Measurements from ENCODE around the gene CDC42EP2. TPM values are rescaled to one million over a fixed set of nuclear protein-coding genes. Genes with fewer than 3 reads are reported as not detected.
A peak's percentile ranks its signal among the peaks of the same experiment; 100 is the strongest.

CDC42EP2 gene
- total and polyA plus RNA-seq, 10 of the 15 experiments (the other 5 are each of a cell fraction or from before 2014, with no cell fraction given), result 0.03 to 1.2 (median 0.09) TPM; not detected in 3

DNA sequence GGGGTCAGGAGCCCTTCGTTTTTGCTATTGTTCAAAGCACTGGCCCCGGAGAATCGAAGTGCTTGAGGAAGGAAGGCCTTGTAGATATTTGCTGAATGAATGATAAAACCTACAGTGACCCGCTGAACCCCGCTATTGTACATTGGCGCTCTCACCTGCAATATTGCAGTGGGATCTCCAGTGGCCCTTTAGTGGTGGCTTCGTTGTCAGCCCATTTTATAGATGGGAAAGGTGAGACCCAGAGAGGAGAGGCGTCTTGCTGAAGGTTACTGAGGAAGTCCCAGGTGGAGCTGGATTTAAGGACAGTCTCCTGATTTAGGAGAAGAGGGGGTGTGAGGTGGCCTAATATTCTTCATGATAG lies 1.2 kb downstream of the CDC42EP2 start:
- ATAC-seq (no peak), DNase-seq (ENCODE audit: low read depth, low spot score) (no peak), FAIRE-seq (no peak)
- Histone ChIP-seq H2AFZ (ENCODE audit: control insufficient read depth, low read depth, low read length) (no peak overlapping the region), H3K36me3 (ENCODE audit: control insufficient read depth in 2 of 2, insufficient read depth in 2 of 2, low read length in 1 of 2) (no peaks in the 10 kb centered on the region), H3K4me2 (ENCODE audit: control insufficient read depth, insufficient read depth) (peak overlapping the region; percentile 80; the same call in 1 of the 2 replicates), H3K9me3 (replicated peaks; ENCODE audit: control insufficient read depth, insufficient read depth, low read length) (no peaks in the 10 kb centered on the region), H3K4me1 (ENCODE audit: control insufficient read depth, insufficient read depth, low read length) (no peaks in the 10 kb centered on the region), H3K4me3 (peak overlapping the region; percentile 95; the same call in 1 of the 2 replicates), H3K27me3 (replicated peaks in 1 of 2; ENCODE audit: control insufficient read depth in 2 of 2, insufficient read depth in 2 of 2, low read length in 1 of 2) (peaks cover 0 to 1% of the 10 kb centered on the region in 2 experiments; a peak in 2 of 4 replicates), H3K79me2 (ENCODE audit: control insufficient read depth, insufficient read depth, low read length) (no peaks in the 10 kb centered on the region), H4K20me1 (ENCODE audit: control insufficient read depth, insufficient read depth) (no peaks in the 10 kb centered on the region), H3K27ac (ENCODE audit: control insufficient read depth, insufficient read depth) (no peak overlapping the region), H3K9ac (ENCODE audit: control insufficient read depth, insufficient read depth, low read length) (no peak overlapping the region)
- intact Hi-C loops (cut with micrococcal nuclease; ENCODE audit: unreplicated experiment), result loop anchor here (1.0 to 5.0 kb wide), 4 partner anchors 41 to 196 kb away; no protein-coding TSS in a partner anchor
- POLR2A ChIA-PET, result interaction anchor here (1.1 to 3.1 kb wide), 6 partner anchors 13 to 91 kb away, joined by 3 to 29 read pairs (median 7); no protein-coding TSS in a partner anchor
- in situ Hi-C loops (cut with MboI), result no loop called here
- RAD21 ChIA-PET (ENCODE audit: unreplicated experiment), result interaction anchor here (0.7 to 7.9 kb wide), 23 partner anchors 10 to 468 kb away, joined by 3 to 254 read pairs (median 5); partner anchors contain the start of genes CAPN1, DPF2, POLA2 and TM7SF2
- SMC1A ChIA-PET (ENCODE audit: uncharacterized antibody, unreplicated experiment), result interaction anchor here (0.6 to 11.6 kb wide), 15 partner anchors 9 to 468 kb away, joined by 3 to 180 read pairs (median 4); partner anchors contain the start of genes DPF2 and POLA2
- TF ChIP-seq, protein P1, sequence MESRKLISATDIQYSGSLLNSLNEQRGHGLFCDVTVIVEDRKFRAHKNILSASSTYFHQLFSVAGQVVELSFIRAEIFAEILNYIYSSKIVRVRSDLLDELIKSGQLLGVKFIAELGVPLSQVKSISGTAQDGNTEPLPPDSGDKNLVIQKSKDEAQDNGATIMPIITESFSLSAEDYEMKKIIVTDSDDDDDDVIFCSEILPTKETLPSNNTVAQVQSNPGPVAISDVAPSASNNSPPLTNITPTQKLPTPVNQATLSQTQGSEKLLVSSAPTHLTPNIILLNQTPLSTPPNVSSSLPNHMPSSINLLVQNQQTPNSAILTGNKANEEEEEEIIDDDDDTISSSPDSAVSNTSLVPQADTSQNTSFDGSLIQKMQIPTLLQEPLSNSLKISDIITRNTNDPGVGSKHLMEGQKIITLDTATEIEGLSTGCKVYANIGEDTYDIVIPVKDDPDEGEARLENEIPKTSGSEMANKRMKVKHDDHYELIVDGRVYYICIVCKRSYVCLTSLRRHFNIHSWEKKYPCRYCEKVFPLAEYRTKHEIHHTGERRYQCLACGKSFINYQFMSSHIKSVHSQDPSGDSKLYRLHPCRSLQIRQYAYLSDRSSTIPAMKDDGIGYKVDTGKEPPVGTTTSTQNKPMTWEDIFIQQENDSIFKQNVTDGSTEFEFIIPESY (IDR thresholded peaks at IDR 0.05), result peak; percentile 96
- no peak for TF ChIP-seq YBX1 (IDR thresholded peaks at IDR 0.05)
- CTCF ChIA-PET, result interaction anchor here (0.7 to 15.4 kb wide), 36 partner anchors 9 to 476 kb away, joined by 3 to 351 read pairs (median 6); partner anchors contain the start of genes CDCA5, DPF2, POLA2 and TM7SF2
- WGBS (ENCODE audit: insufficient coverage, insufficient replicate concordance, low lambda C conversion rate, missing lambda C conversion rate), result 20% methylated on average over 8 of the region's 8 CpGs
- BruUV-seq (replicated peaks), result no TSS peak

Data from GM12878 (cell line).